RWPE2 (cell line): ENCODE data around the gene CCDC185.

Experiments
- ATAC-seq: fragments of 200-7000 bp; cut with Tn5 transposase; 3 replicates; pipeline ENCODE4 v1.9.1; 2021; ENCODE audit warnings: low read depth
- DNase-seq: peaks from one replicate; pipeline ENCODE4 v3.0.0-alpha.2; 2020; ENCODE audit warnings: low spot score
- H3K27ac ChIP-seq: fragments of 450-650 bp; 2 replicates; pipeline ENCODE4 v1.5.1; 2017; ENCODE audit warnings: mild to moderate bottlenecking; ENCODE audit not compliant: poor library complexity, severe bottlenecking
- H3K27me3 ChIP-seq: fragments of 250-450 bp; sonication (Bioruptor Pico); 2 replicates; pipeline ENCODE4 v1.5.1; 2021; ENCODE audit warnings: mild to moderate bottlenecking, moderate library complexity; ENCODE audit not compliant: insufficient read depth, poor library complexity, severe bottlenecking
- H3K36me3 ChIP-seq: fragments of 250-450 bp; sonication (Bioruptor Pico); 2 replicates; pipeline ENCODE4 v1.5.1; 2020; ENCODE audit warnings: low read depth, mild to moderate bottlenecking, moderate library complexity
- H3K4me1 ChIP-seq: fragments of 250-450 bp; sonication (Bioruptor Pico); 2 replicates; pipeline ENCODE4 v1.5.1; 2021; ENCODE audit warnings: mild to moderate bottlenecking, moderate library complexity; ENCODE audit not compliant: insufficient read depth, poor library complexity, severe bottlenecking
- H3K4me3 ChIP-seq: fragments of 250-450 bp; sonication (Bioruptor Pico); 2 replicates; pipeline ENCODE4 v1.5.1; 2021; ENCODE audit warnings: mild to moderate bottlenecking, moderate library complexity; ENCODE audit not compliant: severe bottlenecking
- H3K9me3 ChIP-seq: fragments of 250-450 bp; sonication (Bioruptor Pico); 2 replicates; pipeline ENCODE4 v1.5.1; 2021; ENCODE audit warnings: mild to moderate bottlenecking, moderate library complexity; ENCODE audit not compliant: severe bottlenecking
- CTCF ChIP-seq: fragments of 450-650 bp; IDR thresholded peaks from one replicate; pipeline ENCODE4 v1.5.1; 2017; ENCODE audit warnings: mild to moderate bottlenecking, moderate library complexity; ENCODE audit not compliant: poor library complexity, severe bottlenecking

The CCDC185 gene

DNA sequence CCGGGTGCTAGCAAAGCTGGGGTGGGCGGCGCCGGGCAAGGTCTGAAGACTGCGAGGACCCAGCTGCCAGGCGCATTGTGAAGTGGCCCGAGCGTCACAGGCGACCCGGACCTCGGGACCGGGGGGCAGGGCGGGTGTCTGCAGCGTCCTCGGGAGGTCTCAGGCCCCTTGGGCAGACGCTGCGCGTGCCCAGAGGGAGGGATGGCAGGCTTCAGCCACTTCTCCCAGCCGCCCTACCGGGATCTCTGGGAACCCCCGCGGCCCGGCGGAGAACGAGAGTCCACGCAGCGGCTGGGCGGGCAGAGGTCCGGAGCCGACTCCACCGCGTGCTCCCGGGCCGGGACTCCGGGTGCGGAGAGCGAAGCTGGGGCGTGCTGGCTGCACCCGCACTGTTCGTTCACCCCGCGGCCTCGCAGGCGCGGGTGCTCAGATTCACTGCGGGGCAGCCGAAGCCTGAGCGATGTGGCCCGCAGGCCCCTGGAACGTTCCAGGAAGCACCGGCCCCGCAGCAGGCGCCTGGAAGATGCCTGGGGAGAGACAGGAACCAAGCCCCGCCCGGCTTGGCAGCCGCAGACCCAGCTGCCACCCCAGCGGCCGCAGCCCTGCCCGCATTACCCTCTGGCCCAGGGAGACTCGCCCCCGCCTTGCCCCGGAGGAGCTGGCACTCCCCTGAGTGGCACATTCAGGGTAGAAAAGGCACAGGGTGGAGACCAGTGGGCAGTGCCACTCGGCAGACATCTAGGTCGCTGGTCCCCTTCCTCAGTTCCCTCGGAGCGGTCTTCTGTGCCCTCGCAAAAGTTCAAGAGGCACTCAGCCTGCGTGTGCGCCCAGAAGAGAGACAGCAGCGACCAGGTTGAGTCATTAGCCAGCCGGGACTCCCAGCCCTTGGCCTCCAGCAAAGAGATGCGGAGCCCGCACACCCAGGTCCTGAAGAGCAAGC, at the start of gene CCDC185:
TSS of gene CCDC185 (plus strand) at position 141 of the 940 bp plus-strand sequence. CDS start at position 202, 61 bp downstream.
- TF ChIP-seq CTCF: no peak
- H3K4me3 ChIP-seq: no peak within 1 kb of the TSS
- DNase-seq: no peak

DNA sequence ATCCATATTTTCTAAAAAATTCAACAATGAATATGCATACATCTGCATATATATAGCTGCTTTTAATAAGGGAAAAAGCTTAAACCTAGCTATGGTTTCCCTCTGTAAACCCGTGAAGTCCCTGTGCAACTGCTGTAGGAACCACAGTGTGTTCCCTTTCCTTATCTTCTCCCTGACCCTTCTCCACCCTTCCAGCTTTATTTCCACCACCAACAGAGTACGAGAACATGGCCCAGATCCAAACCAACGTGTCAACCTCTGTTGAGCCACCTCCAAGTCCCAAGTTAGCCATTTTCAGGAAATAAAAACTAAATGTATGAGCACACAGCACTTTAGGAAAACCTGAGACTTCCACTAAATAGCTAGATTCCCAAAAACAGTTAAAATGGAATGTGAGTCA, 49.5 kb upstream of the CCDC185 start:
- no peaks in the 10 kb centered on the region for H3K27me3 ChIP-seq
- H3K4me3 ChIP-seq: no peak overlapping the region
- no peak for TF ChIP-seq CTCF
- ATAC-seq (no peak), DNase-seq (no peak)
- H3K27ac ChIP-seq: no peak overlapping the region
- H3K9me3 ChIP-seq: no peaks in the 10 kb centered on the region
- no peaks in the 10 kb centered on the region for H3K36me3 ChIP-seq
- H3K4me1 ChIP-seq: no peaks in the 10 kb centered on the region

More for the DNA sequence above, at the start of gene CCDC185:
- peak; percentile 45; the same call in 1 of the 3 replicates for ATAC-seq
- Histone ChIP-seq H3K9me3 (no peaks in the 10 kb centered on the region), H3K4me1 (no peaks in the 10 kb centered on the region), H3K36me3 (no peaks in the 10 kb centered on the region), H3K27me3 (peaks cover 13% of the 10 kb centered on the region), H3K27ac (no peak within 1 kb of the TSS)

DNA sequence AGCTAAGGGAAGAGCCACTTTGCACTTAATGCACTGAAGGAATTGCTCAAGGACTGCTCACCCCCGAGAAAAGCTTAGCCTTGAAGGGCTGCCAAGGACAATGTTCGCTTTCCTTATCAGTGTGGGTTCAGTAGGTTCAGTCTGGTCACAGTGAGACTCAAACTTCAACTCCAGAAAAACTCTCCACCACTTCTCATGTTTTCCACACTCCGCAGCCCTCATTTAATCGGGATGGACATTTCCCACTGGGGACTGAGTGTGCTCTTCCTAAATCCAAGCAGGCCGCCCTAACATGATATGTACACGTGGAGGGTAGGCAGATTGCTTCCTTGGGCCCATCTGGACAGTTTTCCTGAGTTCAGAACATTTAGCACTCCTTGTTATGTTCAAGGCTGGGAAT, 48.7 kb upstream of the CCDC185 start:
- Histone ChIP-seq H3K36me3 (no peaks in the 10 kb centered on the region), H3K4me3 (no peak overlapping the region), H3K9me3 (no peaks in the 10 kb centered on the region), H3K27me3 (no peaks in the 10 kb centered on the region), H3K27ac (no peak overlapping the region), H3K4me1 (no peaks in the 10 kb centered on the region)
- TF ChIP-seq CTCF: no peak
- ATAC-seq: no peak
- no peak for DNase-seq

DNA sequence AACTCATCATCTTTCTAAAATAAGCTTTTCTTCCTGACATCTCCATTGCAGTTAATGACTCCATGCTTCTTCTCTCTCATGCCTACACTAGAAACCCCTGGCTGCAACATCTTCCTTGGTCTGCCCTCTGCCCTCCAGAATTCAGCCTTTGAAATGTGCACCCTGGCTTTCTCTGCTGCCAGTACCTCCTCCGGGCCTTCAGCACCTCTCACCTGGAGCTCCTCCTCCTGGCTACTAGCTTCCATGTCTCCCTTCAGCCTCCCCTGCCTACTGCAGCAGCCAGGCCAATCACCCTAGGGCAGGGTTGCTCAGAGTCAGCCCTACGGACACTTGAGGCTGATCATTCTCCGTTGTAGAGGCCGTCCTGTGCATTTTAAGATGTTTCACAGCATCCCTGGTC, 47.5 kb upstream of the CCDC185 start:
- ATAC-seq: no peak
- DNase-seq: no peak

More for the DNA sequence above, 47.5 kb upstream of the CCDC185 start:
- Histone ChIP-seq H3K27me3 (no peaks in the 10 kb centered on the region), H3K27ac (no peak overlapping the region), H3K4me3 (no peak overlapping the region), H3K4me1 (no peaks in the 10 kb centered on the region), H3K36me3 (no peaks in the 10 kb centered on the region), H3K9me3 (no peaks in the 10 kb centered on the region)
- TF ChIP-seq CTCF: no peak
